ENCODE measurements around the gene SPATA13.

GRCh38 chr13:24267274-24267673, 106.8 kb downstream of the SPATA13 start:
- TF ChIP-seq POLR2A (IDR thresholded peaks at IDR 0.05) = no peak
- no peak for TF ChIP-seq CTCF (IDR thresholded peaks at IDR 0.05)
- TF ChIP-seq POLR2AphosphoS5 (IDR thresholded peaks at IDR 0.05; ENCODE audit: insufficient read depth in 1 of 2, low read depth in 1 of 2) = no peak

Measured in vagina (tissue), 2 donors.